ENCODE data around the gene MYO9B.

The MYO9B gene

DNA sequence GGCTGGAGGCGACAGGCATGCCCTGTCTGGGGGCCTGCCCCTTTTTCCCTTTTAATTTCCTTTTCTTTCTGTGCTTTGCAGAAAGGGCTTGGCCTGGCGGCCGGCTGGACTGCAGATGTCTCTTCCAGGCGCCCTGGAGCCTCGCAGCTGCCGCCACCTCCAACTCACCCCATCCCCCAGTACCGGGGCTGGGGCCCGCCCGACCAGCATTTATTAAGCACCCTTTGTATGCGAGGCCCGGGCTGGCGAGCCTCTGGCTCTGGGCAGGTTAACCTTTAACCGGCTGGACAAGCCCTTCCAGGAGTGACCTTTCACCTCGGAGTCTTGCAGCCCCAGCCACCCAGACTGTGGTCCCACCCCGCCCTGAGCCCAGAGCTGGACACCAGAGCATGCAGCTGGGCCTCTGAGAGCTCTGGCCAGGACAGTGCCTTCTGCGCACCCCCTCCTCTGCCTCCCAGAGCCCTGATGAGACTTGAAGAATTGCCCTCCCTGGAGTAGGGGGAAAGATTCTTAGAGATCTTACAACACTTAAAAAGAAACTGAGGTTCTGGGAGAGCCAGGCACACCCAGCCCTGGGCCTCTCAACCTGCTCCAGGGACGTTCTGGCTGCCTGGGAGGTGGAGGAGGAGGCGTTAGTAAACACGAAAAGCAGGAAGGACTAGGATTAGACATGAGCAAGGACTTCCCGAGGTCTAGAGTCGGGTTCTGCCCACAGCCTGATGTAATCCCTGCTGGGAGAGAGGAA, 171.3 kb downstream of the MYO9B start:
- no peak for DNase-seq

DNA sequence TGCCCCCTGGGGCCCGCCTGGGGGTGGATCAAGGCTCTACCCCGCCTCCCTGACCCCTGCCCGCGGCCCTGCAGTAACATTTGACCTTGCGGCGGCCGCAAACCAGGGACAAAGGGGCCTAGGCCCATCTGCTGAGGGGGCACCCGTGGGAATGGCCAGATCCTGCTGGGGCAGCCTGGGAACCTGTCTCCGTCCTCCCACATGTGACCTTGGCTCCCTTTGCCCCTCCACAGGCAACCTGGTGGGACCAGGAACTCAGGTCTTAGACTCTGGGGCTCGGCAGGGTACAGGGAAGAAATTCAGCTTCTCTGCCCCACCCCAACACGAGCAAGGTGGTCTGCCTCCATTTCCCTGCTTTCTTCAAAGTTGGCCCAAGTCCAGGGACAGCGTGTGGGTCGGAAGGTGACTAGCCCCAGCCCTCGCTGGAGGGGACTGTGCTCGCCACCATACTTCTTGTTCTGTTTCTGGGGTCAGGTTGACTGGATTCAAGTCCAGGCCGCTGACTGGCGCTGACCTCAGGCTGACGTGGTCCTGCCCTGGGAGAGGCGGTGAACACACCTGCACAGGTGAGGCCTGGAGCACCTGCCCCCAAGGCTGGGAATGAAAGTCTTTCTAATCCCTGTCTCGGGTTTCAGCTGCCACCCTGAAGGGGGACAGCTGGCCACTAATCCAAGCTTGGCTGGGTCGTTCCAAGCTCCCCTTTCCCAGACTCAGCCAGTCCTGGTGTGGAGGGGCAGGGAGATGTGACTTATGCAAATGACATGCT, 172.6 kb downstream of the MYO9B start:
- no peak for DNase-seq

DNA sequence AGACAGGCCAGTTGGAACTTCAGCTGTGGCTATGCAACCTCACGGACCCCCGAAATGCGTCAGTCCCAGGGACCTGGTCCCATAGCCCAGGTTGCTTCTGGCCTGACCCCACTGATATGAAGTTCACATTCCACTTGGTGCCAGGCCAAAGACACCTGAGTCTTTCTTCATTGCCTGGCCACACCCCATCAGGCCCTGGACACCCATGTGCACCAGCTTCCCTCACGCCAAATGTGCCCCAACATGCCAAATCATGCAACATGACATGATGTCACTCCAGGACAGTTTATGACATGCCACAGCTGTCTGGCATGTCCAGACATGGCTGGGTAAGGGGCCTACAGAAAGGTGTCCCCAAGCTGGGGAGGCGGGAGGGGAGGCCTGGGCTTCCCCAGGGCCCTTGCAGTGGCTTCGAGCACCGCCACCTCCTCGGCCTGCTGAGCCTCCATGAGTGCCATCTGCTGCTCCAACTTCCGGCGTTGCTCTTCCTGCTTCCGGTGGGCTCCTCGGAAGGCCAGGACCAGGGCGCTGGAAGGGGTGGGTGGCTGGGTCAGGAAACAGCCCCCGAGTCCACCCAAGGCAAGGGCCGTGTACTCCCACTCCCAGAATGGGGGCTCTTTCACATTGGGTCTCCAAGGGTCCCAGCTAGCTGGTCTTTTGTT, 174.4 kb downstream of the MYO9B start:
- no peak for DNase-seq

DNA sequence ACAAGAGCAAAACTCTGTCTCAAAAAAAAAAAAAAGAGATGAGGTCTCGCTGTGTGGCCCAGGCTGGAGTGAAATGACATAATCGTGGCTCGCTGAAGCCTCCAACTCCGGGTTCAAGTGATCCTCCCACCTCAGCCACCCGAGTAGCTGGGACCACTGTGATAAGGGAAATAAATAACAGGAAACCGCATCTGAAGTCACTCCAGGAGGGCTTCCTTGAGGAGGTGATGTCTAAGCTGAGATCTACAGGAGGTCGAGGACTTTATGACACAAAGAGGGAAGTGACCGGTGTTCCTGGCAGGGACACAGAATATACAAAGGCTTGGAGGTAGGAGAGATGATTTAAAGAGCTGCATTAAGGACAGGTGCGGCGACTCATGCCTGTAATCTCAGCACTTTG, 179.1 kb downstream of the MYO9B start:
- no peak for DNase-seq

DNA sequence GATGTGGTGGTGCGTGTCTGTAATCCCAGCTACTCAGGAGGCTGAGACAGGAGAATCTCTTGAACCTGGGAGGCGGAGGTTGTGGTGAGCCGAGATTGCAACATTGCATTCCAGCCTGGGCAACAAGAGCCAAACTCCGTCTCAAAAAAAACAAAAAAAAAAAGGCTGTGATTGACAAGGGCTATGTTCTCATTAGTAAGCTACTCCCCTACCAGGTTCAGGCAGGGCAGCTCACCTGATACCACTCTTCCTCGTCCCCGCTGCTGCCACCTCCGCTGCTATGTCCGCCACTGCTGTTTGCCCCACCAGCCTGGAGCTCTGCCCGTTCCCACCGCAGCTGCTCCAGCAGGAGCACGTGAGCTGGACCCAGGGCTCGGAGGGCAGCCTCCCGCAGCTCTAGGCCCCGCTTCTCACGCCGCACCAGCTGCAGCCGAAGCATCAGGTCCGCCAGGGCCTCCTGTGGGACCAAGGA, 179.6 kb downstream of the MYO9B start:
- DNase-seq = no peak

DNA sequence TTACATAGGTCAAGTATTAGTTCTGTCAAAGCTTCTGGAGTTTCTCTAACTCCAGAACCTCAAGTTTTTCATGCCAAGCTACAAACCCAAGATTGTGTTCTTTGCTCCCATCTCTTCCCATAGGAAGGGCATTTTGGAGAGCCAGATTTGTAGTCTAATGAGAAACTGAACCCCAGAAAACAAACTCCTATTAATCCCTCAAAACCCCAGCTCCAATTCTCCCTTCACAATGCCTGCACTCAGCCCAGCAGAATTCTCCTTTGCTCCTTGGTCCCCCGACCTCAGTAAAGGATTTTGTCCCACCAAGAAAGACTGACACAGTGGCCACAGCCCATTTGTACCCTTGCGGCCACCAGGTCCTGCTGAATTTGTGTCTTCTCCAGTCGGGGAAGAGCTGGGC, 180.6 kb downstream of the MYO9B start:
- no peak for DNase-seq

DNA sequence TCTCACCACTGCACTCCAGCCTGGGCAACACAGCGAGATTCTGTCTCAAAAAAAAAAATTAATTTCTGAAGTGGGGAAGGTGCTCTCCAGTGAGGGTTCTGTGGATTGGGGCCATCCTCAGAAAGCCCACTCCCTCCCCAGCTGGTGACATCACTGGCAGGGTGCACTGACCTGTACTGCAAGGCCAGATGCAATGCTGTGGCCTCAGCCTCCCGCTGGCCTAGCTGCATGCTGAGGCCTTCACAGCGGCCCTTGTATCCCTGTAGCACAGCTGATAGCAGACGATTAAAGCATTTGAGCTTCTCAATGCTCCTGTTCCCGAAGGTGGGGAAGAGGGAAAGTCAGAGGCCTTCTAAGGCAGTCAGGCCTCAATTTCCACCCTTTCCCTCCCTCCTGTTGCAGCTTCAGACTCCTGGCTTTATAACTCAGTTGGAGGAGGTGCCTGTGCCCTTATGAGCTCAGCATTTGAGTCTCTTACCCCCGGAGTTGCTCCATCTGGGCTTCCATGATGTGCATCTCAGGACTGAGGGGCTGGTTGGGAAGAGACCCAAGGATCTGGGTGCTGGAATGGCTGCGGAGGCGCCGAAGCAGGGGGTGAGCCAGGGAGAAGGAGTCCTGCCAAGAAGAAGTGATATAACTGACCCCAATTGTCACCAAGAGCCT, 183.7 kb downstream of the MYO9B start:
- no peak for DNase-seq

DNA sequence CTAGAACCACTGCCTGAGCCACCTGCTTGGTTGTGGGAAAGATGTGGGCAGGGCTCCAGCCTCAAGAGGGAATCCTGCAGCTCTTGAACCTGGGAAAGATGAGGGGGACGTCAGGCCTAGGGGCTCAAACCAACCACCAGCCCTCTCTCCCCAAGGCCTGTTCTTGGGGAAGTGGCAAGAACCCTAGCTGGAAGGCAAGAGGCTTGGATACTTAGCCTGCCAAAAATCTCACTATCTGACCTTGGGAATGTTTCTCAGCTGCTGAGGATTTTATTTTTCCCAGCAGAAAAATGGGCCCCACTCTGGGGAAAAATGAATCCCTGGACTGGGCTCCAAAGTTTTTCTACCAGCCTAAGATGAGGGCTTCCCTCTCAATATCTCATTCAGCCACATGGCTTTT, 184.4 kb downstream of the MYO9B start:
- no peak for DNase-seq

DNA sequence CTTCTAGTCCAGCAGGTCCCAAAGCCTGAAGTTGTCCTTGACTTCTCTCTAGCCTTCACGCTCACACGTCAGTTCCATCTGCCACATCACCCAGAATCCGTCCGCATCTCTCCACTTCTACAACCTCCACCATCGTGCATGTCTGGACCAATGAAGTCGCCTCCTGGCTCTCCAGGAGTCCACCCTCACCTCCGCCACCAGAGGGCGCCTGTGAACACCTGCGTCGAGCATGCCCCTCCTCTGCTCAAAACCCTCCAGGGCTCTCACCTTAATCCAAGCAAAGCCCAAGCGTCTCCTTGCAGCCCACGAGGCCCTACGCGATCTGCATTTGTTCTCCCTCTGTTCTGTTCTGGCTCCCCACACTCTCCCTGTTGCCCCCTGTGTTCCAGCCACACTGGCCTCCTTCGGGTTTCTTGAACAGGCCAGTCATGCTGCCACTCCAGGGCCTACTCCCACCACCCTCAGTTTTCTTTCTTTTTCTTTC, 185.3 kb downstream of the MYO9B start:
- peak; percentile 74 for DNase-seq

DNA sequence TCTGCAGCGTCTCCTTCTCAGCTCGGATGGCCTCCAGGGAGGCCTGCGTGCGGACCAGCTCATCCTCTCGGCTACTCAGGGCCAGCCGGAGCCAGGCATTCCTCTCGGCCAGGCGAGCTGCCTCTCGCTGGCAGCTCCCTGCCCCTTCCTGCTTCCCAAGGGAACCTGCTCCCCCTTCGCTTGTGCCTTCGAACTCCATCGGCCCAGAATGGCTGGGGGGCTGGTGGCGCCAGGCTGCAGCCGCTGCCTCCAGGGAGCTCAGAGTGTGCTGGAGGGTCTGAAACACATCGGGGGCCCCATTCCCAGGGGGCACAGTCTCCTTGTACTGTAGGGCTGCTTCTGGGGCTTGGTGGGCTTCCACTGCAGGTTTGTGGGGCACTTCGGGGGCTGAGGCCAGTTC, 187.0 kb downstream of the MYO9B start:
- DNase-seq = no peak
